HCT116 (cell line): ENCODE results near the gene OR2D3.

Experiments used
- CTCF ChIP-seq, 3 experiments: fragments of 200-600 bp in 1 of 3; sonication (generic) in 1 of 3; IDR thresholded peaks in 2 of 3; conservative IDR thresholded peaks in 1 of 3; 2 replicates each; pipeline ENCODE4 v1.5.1; 2012 to 2017; ENCODE audit warnings: low read depth in 2 of 3, low read length in 2 of 3, antibody characterized with exemption in 1 of 3, borderline replicate concordance in 1 of 3, control low read depth in 1 of 3, mild to moderate bottlenecking in 1 of 3, mixed read lengths in 1 of 3, mixed run types in 1 of 3, moderate library complexity in 1 of 3; ENCODE audit not compliant: insufficient read depth in 1 of 3
- EZH2 ChIP-seq: fragments of 200-600 bp; sonication (generic); IDR thresholded peaks from 2 replicates; pipeline ENCODE4 v1.6.1; 2017; ENCODE audit warnings: antibody characterized with exemption, mixed run types
- POLR2AphosphoS5 ChIP-seq: IDR thresholded peaks from 2 replicates; pipeline ENCODE4 v1.6.1; 2011; ENCODE audit warnings: mild to moderate bottlenecking, low read depth, low read length, moderate library complexity
- ZBTB33 ChIP-seq: IDR thresholded peaks from 2 replicates; pipeline ENCODE4 v1.6.1; 2011; ENCODE audit warnings: mild to moderate bottlenecking, low read length, moderate library complexity; ENCODE audit not compliant: insufficient replicate concordance; ENCODE audit errors: extremely low read depth

- no peak for TF ChIP-seq ZBTB33
- no peak for TF ChIP-seq CTCF (IDR thresholded peaks at IDR 0.05 in 2 of 3, conservative IDR thresholded peaks at IDR 0.05 in 1 of 3; ENCODE audit: borderline replicate concordance in 1 of 3, insufficient read depth in 1 of 3, low read depth in 2 of 3, low read length in 2 of 3)
- no peak for TF ChIP-seq POLR2AphosphoS5
- TF ChIP-seq EZH2, result no peak
These were observed 10.4 kb downstream of the OR2D3 start for GRCh38 chr11:6931146-6931713.
